SK-N-SH treated with all-trans-retinoic acid at 6 μM for 48 hours (cell line): ENCODE results near the gene HNRNPA3.

ENCODE experiments used
- ARNTL ChIP-seq: fragments of 450-650 bp; formaldehyde crosslinking; IDR thresholded peaks from 2 replicates; pipeline ENCODE4 v1.5.0; 2020; ENCODE audit warnings: low read depth, mild to moderate bottlenecking, moderate library complexity, borderline replicate concordance
- CSDC2 ChIP-seq: fragments of 250-450 bp; sonication (Bioruptor Pico); IDR thresholded peaks from 2 replicates; pipeline ENCODE4 v1.5.0; 2020; ENCODE audit warnings: mild to moderate bottlenecking, moderate library complexity
- ESRRG ChIP-seq: fragments of 250-450 bp; sonication (Bioruptor Pico); IDR thresholded peaks from 2 replicates; pipeline ENCODE4 v1.6.1; 2021; ENCODE audit warnings: mild to moderate bottlenecking
- GLIS3 ChIP-seq: fragments of 250-450 bp; sonication (Bioruptor Pico); IDR thresholded peaks from 2 replicates; pipeline ENCODE4 v1.5.0; 2020; ENCODE audit warnings: mild to moderate bottlenecking, moderate library complexity
- ISL1 ChIP-seq: fragments of 250-450 bp; sonication (Bioruptor Pico); IDR thresholded peaks from 2 replicates; pipeline ENCODE4 v2.1.2; 2022; ENCODE audit warnings: mild to moderate bottlenecking, moderate library complexity
- PATZ1 ChIP-seq: fragments of 250-450 bp; sonication (Bioruptor Pico); IDR thresholded peaks from 2 replicates; pipeline ENCODE4 v1.8.0; 2020; ENCODE audit warnings: mild to moderate bottlenecking, moderate library complexity, borderline replicate concordance
- RARB ChIP-seq: fragments of 250-450 bp; sonication (Bioruptor Pico); IDR thresholded peaks from 2 replicates; pipeline ENCODE4 v1.8.0; 2021; ENCODE audit warnings: mild to moderate bottlenecking, moderate library complexity
- SNAI2 ChIP-seq: fragments of 250-450 bp; sonication (Bioruptor Pico); IDR thresholded peaks from 2 replicates; pipeline ENCODE4 v1.5.0; 2020; ENCODE audit warnings: mild to moderate bottlenecking, moderate library complexity
- TOX ChIP-seq: fragments of 250-450 bp; sonication (Bioruptor Pico); IDR thresholded peaks from 2 replicates; pipeline ENCODE4 v1.8.0; 2021; ENCODE audit warnings: mild to moderate bottlenecking, moderate library complexity, borderline replicate concordance
- ZFP3 ChIP-seq: fragments of 250-450 bp; sonication (Bioruptor Pico); IDR thresholded peaks from 2 replicates; pipeline ENCODE4 v1.5.0; 2020; ENCODE audit warnings: mild to moderate bottlenecking, moderate library complexity
- ZFP30 ChIP-seq: fragments of 450-650 bp; formaldehyde crosslinking; IDR thresholded peaks from 2 replicates; pipeline ENCODE4 v1.5.0; 2022; ENCODE audit warnings: mild to moderate bottlenecking, moderate library complexity
- ZNF565 ChIP-seq: fragments of 450-650 bp; formaldehyde crosslinking; conservative IDR thresholded peaks from 2 replicates; pipeline ENCODE4 v1.5.0; 2020; ENCODE audit warnings: low read depth, mild to moderate bottlenecking, moderate library complexity
- ZNF70 ChIP-seq: fragments of 450-650 bp; formaldehyde crosslinking; IDR thresholded peaks from 2 replicates; pipeline ENCODE4 v1.5.0; 2020; ENCODE audit warnings: mild to moderate bottlenecking, moderate library complexity
- TF ChIP-seq, protein P1 (sequence below): fragments of 250-450 bp; sonication (Bioruptor Pico); IDR thresholded peaks from 2 replicates; pipeline ENCODE4 v1.5.1; 2020; ENCODE audit warnings: low read depth, mild to moderate bottlenecking, moderate library complexity

GRCh38 chr2:177244244-177244771 lies 31.7 kb downstream of the HNRNPA3 start:
- TF ChIP-seq GLIS3 (CRISPR knock-in tag) (no peak), ISL1 (CRISPR knock-in tag) (no peak), CSDC2 (no peak), ARNTL (CRISPR knock-in tag) (no peak), ZNF565 (CRISPR knock-in tag) (no peak), SNAI2 (no peak), ZFP3 (CRISPR knock-in tag) (no peak), ZFP30 (CRISPR knock-in tag) (no peak), PATZ1 (no peak), RARB (CRISPR knock-in tag) (no peak), TOX (CRISPR knock-in tag) (no peak), ZNF70 (CRISPR knock-in tag) (no peak), ESRRG (CRISPR knock-in tag) (no peak)
- TF ChIP-seq, protein P1, sequence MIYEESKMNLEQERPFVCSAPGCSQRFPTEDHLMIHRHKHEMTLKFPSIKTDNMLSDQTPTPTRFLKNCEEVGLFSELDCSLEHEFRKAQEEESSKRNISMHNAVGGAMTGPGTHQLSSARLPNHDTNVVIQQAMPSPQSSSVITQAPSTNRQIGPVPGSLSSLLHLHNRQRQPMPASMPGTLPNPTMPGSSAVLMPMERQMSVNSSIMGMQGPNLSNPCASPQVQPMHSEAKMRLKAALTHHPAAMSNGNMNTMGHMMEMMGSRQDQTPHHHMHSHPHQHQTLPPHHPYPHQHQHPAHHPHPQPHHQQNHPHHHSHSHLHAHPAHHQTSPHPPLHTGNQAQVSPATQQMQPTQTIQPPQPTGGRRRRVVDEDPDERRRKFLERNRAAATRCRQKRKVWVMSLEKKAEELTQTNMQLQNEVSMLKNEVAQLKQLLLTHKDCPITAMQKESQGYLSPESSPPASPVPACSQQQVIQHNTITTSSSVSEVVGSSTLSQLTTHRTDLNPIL (CRISPR knock-in tag): no peak
